Type B pancreatic cell (in vitro differentiated cells): ENCODE measurements around the gene MOG. TPM values are rescaled to one million over a fixed set of nuclear protein-coding genes. Genes with fewer than 3 reads are reported as not detected.

ENCODE experiments used
- DNase-seq: peaks from one replicate; pipeline ENCODE4 v3.0.0; 2021; ENCODE audit warnings: mixed read lengths; ENCODE audit not compliant: unreplicated experiment; ENCODE audit errors: extremely low spot score
- H3K27ac Mint-ChIP-seq: 2 replicates; pipeline ENCODE4 v1.8.0; 2021; ENCODE audit warnings: mild to moderate bottlenecking, mixed read lengths
- H3K27me3 Mint-ChIP-seq: 2 replicates; pipeline ENCODE4 v1.8.0; 2021; ENCODE audit warnings: mixed read lengths
- H3K36me3 Mint-ChIP-seq: 2 replicates; pipeline ENCODE4 v1.8.0; 2021; ENCODE audit warnings: mixed read lengths
- H3K4me1 Mint-ChIP-seq: one replicate; pipeline ENCODE4 v1.8.0; 2021; ENCODE audit warnings: mixed read lengths; ENCODE audit not compliant: unreplicated experiment
- H3K4me3 Mint-ChIP-seq: 2 replicates; pipeline ENCODE4 v1.8.0; 2021; ENCODE audit warnings: mild to moderate bottlenecking, mixed read lengths
- H3K9me3 Mint-ChIP-seq: 2 replicates; pipeline ENCODE4 v1.8.0; 2021; ENCODE audit warnings: mixed read lengths
- total RNA-seq: library from RNA; stranded (reverse); gene quantifications from 2 replicates; pipeline ENCODE4 v1.2.1, GENCODE V29; 2021; ENCODE audit warnings: low replicate concordance
- TF ChIP-seq, protein P1 (sequence below): fragments of 200-600 bp; sonication (generic); conservative IDR thresholded peaks from 2 replicates; pipeline ENCODE4 v1.5.0; 2021; ENCODE audit warnings: antibody characterized with exemption, mild to moderate bottlenecking

MOG gene
- total RNA-seq, 1 donor from 2014 or later = not detected

DNA sequence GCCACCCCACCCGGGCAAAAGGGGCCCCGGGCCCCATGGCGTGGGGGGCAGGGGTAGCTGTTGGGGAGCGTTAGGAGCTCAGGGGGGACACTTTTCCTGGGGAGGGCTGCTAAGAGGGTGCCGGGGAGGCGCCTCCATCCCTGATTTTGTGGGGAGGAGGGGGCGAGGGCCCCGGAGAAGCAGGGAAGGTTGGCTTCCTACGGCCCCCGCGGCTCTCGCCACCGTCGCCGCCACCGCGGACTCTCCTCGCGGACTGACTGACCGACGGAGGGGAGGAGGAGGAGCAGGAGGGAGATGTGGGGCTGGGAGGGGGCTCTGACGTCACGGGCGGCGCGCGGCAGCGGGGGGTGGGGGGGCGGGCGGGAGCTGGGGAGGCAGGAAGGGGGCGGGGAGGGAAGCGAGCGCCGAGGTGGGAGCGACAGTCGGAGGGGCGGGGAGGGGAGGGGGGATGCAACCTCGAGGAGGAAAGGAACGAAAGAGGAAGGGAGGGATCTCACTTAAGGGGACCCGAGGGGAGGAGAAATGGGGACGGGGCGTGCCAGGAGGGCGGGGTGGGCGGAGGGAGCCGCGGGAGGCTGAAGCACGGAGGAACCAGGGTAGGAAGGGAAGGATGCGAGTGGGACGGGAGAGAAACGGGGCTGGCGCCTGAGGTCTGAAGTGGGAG is 29.0 kb upstream of the MOG start:
- peak; percentile 75 for DNase-seq
- TF ChIP-seq, protein P1, sequence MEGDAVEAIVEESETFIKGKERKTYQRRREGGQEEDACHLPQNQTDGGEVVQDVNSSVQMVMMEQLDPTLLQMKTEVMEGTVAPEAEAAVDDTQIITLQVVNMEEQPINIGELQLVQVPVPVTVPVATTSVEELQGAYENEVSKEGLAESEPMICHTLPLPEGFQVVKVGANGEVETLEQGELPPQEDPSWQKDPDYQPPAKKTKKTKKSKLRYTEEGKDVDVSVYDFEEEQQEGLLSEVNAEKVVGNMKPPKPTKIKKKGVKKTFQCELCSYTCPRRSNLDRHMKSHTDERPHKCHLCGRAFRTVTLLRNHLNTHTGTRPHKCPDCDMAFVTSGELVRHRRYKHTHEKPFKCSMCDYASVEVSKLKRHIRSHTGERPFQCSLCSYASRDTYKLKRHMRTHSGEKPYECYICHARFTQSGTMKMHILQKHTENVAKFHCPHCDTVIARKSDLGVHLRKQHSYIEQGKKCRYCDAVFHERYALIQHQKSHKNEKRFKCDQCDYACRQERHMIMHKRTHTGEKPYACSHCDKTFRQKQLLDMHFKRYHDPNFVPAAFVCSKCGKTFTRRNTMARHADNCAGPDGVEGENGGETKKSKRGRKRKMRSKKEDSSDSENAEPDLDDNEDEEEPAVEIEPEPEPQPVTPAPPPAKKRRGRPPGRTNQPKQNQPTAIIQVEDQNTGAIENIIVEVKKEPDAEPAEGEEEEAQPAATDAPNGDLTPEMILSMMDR = no peak
- Mint-ChIP-seq H3K27ac (peak overlapping the region; percentile 57), H3K36me3 (peaks cover 26% of the 10 kb centered on the region), H3K9me3 (no peaks in the 10 kb centered on the region), H3K27me3 (peaks cover 43% of the 10 kb centered on the region), H3K4me3 (peak overlapping the region; percentile 92), H3K4me1 (peaks cover 58% of the 10 kb centered on the region)

DNA sequence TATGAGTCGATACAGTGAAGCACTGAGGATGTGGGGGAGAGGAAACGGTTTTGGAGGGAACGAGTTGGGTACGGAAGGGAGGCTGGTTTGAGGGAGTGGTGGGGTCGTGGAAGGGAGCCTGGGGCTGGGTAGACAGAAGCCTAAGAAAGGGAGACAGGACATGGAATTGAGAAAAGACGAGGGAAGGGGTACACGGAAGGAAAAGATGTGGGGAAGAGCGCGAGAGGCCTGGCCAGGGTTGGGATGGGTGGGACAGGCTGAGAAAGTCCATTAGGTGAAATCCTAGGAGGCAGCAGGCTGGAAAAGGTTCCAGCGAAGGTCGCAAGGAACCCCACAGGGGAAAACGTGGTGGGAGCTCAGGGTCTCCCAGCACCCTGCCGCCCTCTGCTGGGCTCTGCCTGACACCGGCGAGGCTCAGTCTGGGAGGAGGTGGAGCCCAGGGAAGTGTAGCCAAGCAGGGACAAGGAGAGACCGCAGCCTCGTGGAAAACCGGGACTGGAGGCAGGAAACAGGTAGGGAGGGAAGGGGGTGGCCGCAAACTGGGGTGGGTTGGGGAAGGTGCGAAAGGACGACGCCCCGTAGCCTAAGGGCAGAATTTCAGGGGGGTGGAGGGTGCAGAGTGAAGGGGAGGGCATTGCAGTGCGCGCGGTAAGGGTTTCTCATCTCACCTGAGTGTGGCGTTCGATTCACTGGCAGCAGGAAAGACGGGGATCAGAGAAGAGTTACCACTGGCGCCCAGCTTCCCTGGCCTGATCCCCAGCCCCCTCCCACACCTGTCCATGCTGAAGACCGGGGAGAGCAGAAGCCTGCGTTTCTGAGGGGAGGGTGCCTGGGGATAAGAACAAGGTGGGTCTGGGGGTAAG is 28.2 kb upstream of the MOG start:
- Mint-ChIP-seq H3K4me3 (peak overlapping the region; percentile 92), H3K4me1 (peaks cover 63% of the 10 kb centered on the region), H3K27ac (peak overlapping the region; percentile 57), H3K36me3 (peaks cover 18% of the 10 kb centered on the region), H3K27me3 (peaks cover 47% of the 10 kb centered on the region), H3K9me3 (no peaks in the 10 kb centered on the region)
- TF ChIP-seq, protein P1 = peak; percentile 78
- peak; percentile 79 for DNase-seq

DNA sequence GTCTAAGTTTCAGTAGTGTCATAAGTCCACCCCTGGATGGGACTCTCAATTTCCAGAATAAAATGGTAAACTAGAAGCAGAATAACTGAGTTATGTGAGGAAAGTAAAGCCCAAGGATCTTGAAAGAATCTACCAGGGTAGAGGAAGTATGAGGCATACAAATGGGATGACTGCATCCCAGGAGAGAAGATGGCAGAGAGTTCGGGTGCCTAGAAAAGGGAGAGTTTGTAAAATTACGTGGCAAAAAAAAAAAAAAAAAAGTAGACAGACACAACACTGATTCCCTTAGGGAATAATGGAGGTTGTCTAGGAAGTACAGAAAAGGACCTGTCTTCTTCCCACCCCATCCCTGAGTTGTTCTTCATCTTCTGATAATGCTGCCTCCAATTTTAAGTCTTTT is 27.3 kb upstream of the MOG start:
- Mint-ChIP-seq H3K4me1 (peaks cover 58% of the 10 kb centered on the region), H3K36me3 (peaks cover 10% of the 10 kb centered on the region), H3K9me3 (no peaks in the 10 kb centered on the region), H3K27me3 (peaks cover 49% of the 10 kb centered on the region), H3K4me3 (peak overlapping the region; percentile 92), H3K27ac (no peak overlapping the region)
- DNase-seq = no peak
- TF ChIP-seq, protein P1 = no peak

- H3K36me3 Mint-ChIP-seq = peaks cover 8% of the 10 kb centered on the region
- H3K4me3 Mint-ChIP-seq = peak overlapping the region; percentile 92
- no peaks in the 10 kb centered on the region for H3K9me3 Mint-ChIP-seq
- peaks cover 49% of the 10 kb centered on the region for H3K27me3 Mint-ChIP-seq
- no peak overlapping the region for H3K27ac Mint-ChIP-seq
- TF ChIP-seq, protein P1 = no peak
- H3K4me1 Mint-ChIP-seq = peaks cover 53% of the 10 kb centered on the region
- no peak for DNase-seq
These were observed 26.6 kb upstream of the MOG start for GRCh38 chr6:29630315-29630714.

DNA sequence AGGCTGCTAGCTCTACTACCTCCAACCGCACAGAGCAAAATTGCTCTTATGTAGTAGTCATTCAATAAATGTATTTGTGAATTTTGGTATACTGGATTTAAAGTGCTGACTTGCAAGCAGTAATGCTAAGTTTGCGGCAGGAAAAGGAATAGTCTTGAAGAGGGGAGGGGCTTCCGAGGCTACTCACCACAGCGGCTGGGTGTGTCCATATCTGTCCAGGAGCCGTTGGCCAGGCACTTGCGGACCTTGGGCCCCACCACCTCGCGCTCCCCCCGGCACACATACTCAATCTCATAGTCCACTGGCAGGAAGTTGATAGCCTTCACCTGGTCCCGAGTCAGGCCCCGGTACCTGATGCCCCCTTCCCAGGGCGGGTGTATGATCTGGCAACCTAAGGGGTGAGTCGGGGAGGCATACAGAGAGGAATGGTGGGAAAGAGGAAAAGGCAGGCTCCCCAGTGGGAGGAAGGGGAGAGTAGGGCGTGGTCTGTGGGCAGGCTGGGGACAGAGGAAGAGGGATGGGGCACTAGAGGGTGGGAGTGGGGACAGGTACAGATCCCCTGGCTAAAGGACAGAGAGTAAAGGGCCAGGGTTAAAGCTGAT is 25.6 kb upstream of the MOG start:
- no peak for DNase-seq
- peak overlapping the region; percentile 62 for H3K27ac Mint-ChIP-seq
- peak overlapping the region; percentile 92 for H3K4me3 Mint-ChIP-seq
- peaks cover 4% of the 10 kb centered on the region for H3K36me3 Mint-ChIP-seq
- H3K9me3 Mint-ChIP-seq = no peaks in the 10 kb centered on the region
- peaks cover 40% of the 10 kb centered on the region for H3K27me3 Mint-ChIP-seq
- peaks cover 43% of the 10 kb centered on the region for H3K4me1 Mint-ChIP-seq
- TF ChIP-seq, protein P1 = no peak
